Measurements from ENCODE around the gene MSH5. TPM values are rescaled to one million over a fixed set of nuclear protein-coding genes. Genes with fewer than 3 reads are reported as not detected.

Gene MSH5
- total and polyA plus RNA-seq, 9 of the 15 experiments (the other 6 are each of a cell fraction or from before 2014, with no cell fraction given): 12.5 to 104 (median 46.6) TPM

- TF ChIP-seq ZBTB11 (CRISPR knock-in tag; IDR thresholded peaks at IDR 0.05): peak in 2 of 3 experiments; percentile 56 to 88; a peak in 3 of 6 replicates
- no peak for TF ChIP-seq ZNF143 (CRISPR knock-in tag; IDR thresholded peaks at IDR 0.05)
- peak; percentile 81 for TF ChIP-seq HCFC1 (IDR thresholded peaks at IDR 0.05; ENCODE audit: low read depth, low read length)
- peak in 1 of 2 experiments; percentile 96 for TF ChIP-seq NCOA2 (IDR thresholded peaks at IDR 0.05; ENCODE audit: partially characterized antibody in 2 of 2)
- TF ChIP-seq RB1 (IDR thresholded peaks at IDR 0.05; ENCODE audit: low read depth): peak; percentile 100
- TF ChIP-seq ZFP36 (IDR thresholded peaks at IDR 0.05; ENCODE audit: low read depth, low read length, partially characterized antibody): peak; percentile 42
- no peak for TF ChIP-seq TRIM25 (IDR thresholded peaks at IDR 0.05; ENCODE audit: borderline replicate concordance)
- TF ChIP-seq U2AF1 (optimal IDR thresholded peaks at IDR 0.05; ENCODE audit: low read depth, low read length): peak; percentile 88
- peak; percentile 99 for TF ChIP-seq NFE2 (IDR thresholded peaks at IDR 0.05; ENCODE audit: low read depth)
- peak; percentile 87 for TF ChIP-seq ZNF41 (CRISPR knock-in tag; conservative IDR thresholded peaks at IDR 0.05)
- peak; percentile 92 for TF ChIP-seq GABPA (tag; conservative IDR thresholded peaks at IDR 0.05; ENCODE audit: low read depth)
- TF ChIP-seq MXD1 (CRISPR knock-in tag; IDR thresholded peaks at IDR 0.05; ENCODE audit: borderline replicate concordance, poor library complexity, severe bottlenecking): peak; percentile 100
- 0 out of 4 replicates have a peak, but pooled peaks of 1 of the 2 experiments have one; percentile 59 for TF ChIP-seq TEAD1 (CRISPR knock-in tag; IDR thresholded peaks at IDR 0.05)
- TF ChIP-seq MNT (conservative IDR thresholded peaks at IDR 0.05): peak; percentile 99 to 100; a peak in 3 of 4 replicates
- peak; percentile 96 for TF ChIP-seq CC2D1A (IDR thresholded peaks at IDR 0.05)
- peak; percentile 93 for TF ChIP-seq ESRRA (IDR thresholded peaks at IDR 0.05; ENCODE audit: borderline replicate concordance, low read depth)
- peak; percentile 49 for TF ChIP-seq MAFK (IDR thresholded peaks at IDR 0.05; ENCODE audit: low read length)
- peak; percentile 70; the same call in 1 of the 2 replicates for TF ChIP-seq ZZZ3 (IDR thresholded peaks at IDR 0.05)
- TF ChIP-seq MBD2 (IDR thresholded peaks at IDR 0.05; ENCODE audit: borderline replicate concordance, low read depth): peak; percentile 53; the same call in 1 of the 2 replicates
- no peak for TF ChIP-seq ZNF695 (CRISPR knock-in tag; IDR thresholded peaks at IDR 0.05)
Measured at GRCh38 chr6:31795616-31796298, 56.0 kb downstream of the MSH5 start, which contains the start of gene VARS1 (continued).
